Fibroblast of lung (primary cell): ENCODE results near the gene CC2D1A. TPM values are rescaled to one million over a fixed set of nuclear protein-coding genes. Genes with fewer than 3 reads are reported as not detected.

ENCODE experiments used
- DNase-seq, 2 donors: peaks; one replicate each; pipeline versions ENCODE4 v3.0.0 to v3.0.0-alpha.2; 2010; ENCODE audit warnings: low read depth in 2 of 2
- H2AFZ ChIP-seq: 2 replicates; pipeline ENCODE4 v1.5.1; 2012; ENCODE audit warnings: low read length, control low read depth, inconsistent platforms
- H3K27ac ChIP-seq: 2 replicates; pipeline ENCODE4 v1.5.1; 2011; ENCODE audit warnings: low read length, control low read depth; ENCODE audit not compliant: insufficient read depth
- H3K27me3 ChIP-seq: 2 replicates; pipeline ENCODE4 v1.5.1; 2011; ENCODE audit warnings: mild to moderate bottlenecking, low read length; ENCODE audit not compliant: control insufficient read depth, insufficient read depth
- H3K36me3 ChIP-seq: 2 replicates; pipeline ENCODE4 v1.5.1; 2011; ENCODE audit warnings: low read length; ENCODE audit not compliant: control insufficient read depth, insufficient read depth
- H3K4me1 ChIP-seq: 2 replicates; pipeline ENCODE4 v1.5.1; 2011; ENCODE audit warnings: low read length; ENCODE audit not compliant: control insufficient read depth, insufficient read depth; ENCODE audit errors: extremely low read depth
- H3K4me2 ChIP-seq: 2 replicates; pipeline ENCODE4 v1.5.1; 2011; ENCODE audit warnings: low read length, control low read depth; ENCODE audit not compliant: insufficient read depth; ENCODE audit errors: extremely low read depth
- H3K4me3 ChIP-seq, 4 experiments: fragments of 200-600 bp in 1 of 4; sonication (generic) in 1 of 4; replicated peaks in 1 of 4; 2 replicates each; pipeline ENCODE4 v1.5.1; 2011 to 2016; ENCODE audit warnings: low read length in 4 of 4, low read depth in 3 of 4, mild to moderate bottlenecking in 3 of 4, control low read depth in 2 of 4, inconsistent platforms in 1 of 4, mixed read lengths in 1 of 4; ENCODE audit not compliant: insufficient read depth in 1 of 4; ENCODE audit errors: control extremely low read depth in 1 of 4
- H3K79me2 ChIP-seq: 2 replicates; pipeline ENCODE4 v1.5.1; 2012; ENCODE audit warnings: mild to moderate bottlenecking, low read length, inconsistent platforms; ENCODE audit not compliant: control insufficient read depth, insufficient read depth
- H3K9ac ChIP-seq: 2 replicates; pipeline ENCODE4 v1.5.1; 2011; ENCODE audit warnings: mild to moderate bottlenecking, low read length, control low read depth; ENCODE audit not compliant: insufficient read depth
- H3K9me3 ChIP-seq: 2 replicates; pipeline ENCODE4 v1.5.1; 2012; ENCODE audit warnings: low read depth, low read length; ENCODE audit not compliant: control insufficient read depth, insufficient read depth
- H4K20me1 ChIP-seq: 2 replicates; pipeline ENCODE4 v1.5.1; 2011; ENCODE audit warnings: low read length; ENCODE audit not compliant: control insufficient read depth, insufficient read depth; ENCODE audit errors: extremely low read depth
- EZH2 ChIP-seq: IDR thresholded peaks from 2 replicates; pipeline ENCODE4 v1.5.1; 2012; ENCODE audit warnings: low read length, control low read depth, mild to moderate bottlenecking; ENCODE audit errors: missing control alignments
- polyA plus RNA-seq, 2 donors: library from polyadenylated mRNA; depleted of rRNA in 1 of 2; stranded (reverse) in 1 of 2; unstranded in 1 of 2; fragments of >200 nt; gene quantifications; 2 replicates each; pipeline ENCODE4 v1.2.1, GENCODE V29; 2011 to 2012; ENCODE audit warnings: missing spikeins in 1 of 2
- total RNA-seq: library from RNA; depleted of rRNA; stranded (reverse); fragments of >200 nt; gene quantifications from 2 replicates; pipeline ENCODE4 v1.2.1, GENCODE V29; 2014
- TF ChIP-seq, protein P1 (sequence below), 2 donors: IDR thresholded peaks in 1 of 2; conservative IDR thresholded peaks in 1 of 2; 1 replicate in 1 of 2; 2 replicates in 1 of 2; pipeline ENCODE4 v1.5.1; 2011 to 2012; ENCODE audit warnings: low read length in 2 of 2, control low read depth in 1 of 2, inconsistent platforms in 1 of 2, low read depth in 1 of 2, mild to moderate bottlenecking in 1 of 2

The CC2D1A gene
- total and polyA plus RNA-seq, 2 donors (not counting 1 experiment from before 2014, with no cell fraction given): 7.0 to 10.6 TPM

DNA sequence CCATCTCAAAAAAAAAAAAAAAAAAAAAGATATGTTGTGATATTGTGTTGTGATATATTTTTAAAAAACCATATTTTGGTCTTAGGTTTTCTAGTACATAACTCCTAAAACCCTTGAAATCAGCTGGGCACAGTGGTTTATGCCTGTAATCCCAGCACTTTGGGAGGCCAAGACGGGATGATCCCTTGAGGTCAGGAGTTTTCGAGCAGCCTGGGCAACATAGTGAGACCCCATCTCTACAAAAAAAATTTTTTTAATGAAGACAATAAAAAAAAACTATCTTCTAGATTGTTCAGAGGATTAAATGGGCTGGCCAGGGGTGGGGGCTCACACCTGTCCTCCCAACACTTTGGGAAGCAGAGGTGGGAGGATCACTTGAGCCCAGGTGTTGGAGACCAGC lies 45.0 kb downstream of the CC2D1A start:
- no peak overlapping the region for H3K4me3 ChIP-seq
- H3K4me1 ChIP-seq: peaks cover 6% of the 10 kb centered on the region
- H3K9ac ChIP-seq: no peak overlapping the region
- no peak overlapping the region for H3K4me2 ChIP-seq
- H3K27me3 ChIP-seq: no peaks in the 10 kb centered on the region
- TF ChIP-seq, protein P1, sequence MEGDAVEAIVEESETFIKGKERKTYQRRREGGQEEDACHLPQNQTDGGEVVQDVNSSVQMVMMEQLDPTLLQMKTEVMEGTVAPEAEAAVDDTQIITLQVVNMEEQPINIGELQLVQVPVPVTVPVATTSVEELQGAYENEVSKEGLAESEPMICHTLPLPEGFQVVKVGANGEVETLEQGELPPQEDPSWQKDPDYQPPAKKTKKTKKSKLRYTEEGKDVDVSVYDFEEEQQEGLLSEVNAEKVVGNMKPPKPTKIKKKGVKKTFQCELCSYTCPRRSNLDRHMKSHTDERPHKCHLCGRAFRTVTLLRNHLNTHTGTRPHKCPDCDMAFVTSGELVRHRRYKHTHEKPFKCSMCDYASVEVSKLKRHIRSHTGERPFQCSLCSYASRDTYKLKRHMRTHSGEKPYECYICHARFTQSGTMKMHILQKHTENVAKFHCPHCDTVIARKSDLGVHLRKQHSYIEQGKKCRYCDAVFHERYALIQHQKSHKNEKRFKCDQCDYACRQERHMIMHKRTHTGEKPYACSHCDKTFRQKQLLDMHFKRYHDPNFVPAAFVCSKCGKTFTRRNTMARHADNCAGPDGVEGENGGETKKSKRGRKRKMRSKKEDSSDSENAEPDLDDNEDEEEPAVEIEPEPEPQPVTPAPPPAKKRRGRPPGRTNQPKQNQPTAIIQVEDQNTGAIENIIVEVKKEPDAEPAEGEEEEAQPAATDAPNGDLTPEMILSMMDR (conservative IDR thresholded peaks at IDR 0.05 in 1 of 2, IDR thresholded peaks at IDR 0.05 in 1 of 2; ENCODE audit: low read depth in 1 of 2, low read length in 2 of 2): no peak
- TF ChIP-seq EZH2: no peak
- H3K36me3 ChIP-seq: peaks cover 6% of the 10 kb centered on the region
- H3K27ac ChIP-seq: no peak overlapping the region
- no peaks in the 10 kb centered on the region for H4K20me1 ChIP-seq
- no peak overlapping the region for H2AFZ ChIP-seq
- no peaks in the 10 kb centered on the region for H3K9me3 ChIP-seq
- H3K79me2 ChIP-seq: peaks cover 18% of the 10 kb centered on the region
- DNase-seq: no peak

GRCh38 chr19:13951799-13952153 lies 45.8 kb downstream of the CC2D1A start:
- Histone ChIP-seq H3K4me1 (peaks cover 6% of the 10 kb centered on the region), H3K9ac (no peak overlapping the region), H3K36me3 (peaks cover 12% of the 10 kb centered on the region), H3K27ac (no peak overlapping the region), H3K4me2 (peak overlapping the region; percentile 49), H3K27me3 (no peaks in the 10 kb centered on the region), H3K79me2 (peaks cover 18% of the 10 kb centered on the region), H2AFZ (peak overlapping the region; percentile 85), H4K20me1 (no peaks in the 10 kb centered on the region), H3K9me3 (no peaks in the 10 kb centered on the region), H3K4me3 (peak overlapping the region; percentile 44 to 66 (median 58))
- TF ChIP-seq, protein P1 (conservative IDR thresholded peaks at IDR 0.05 in 1 of 2, IDR thresholded peaks at IDR 0.05 in 1 of 2; ENCODE audit: low read depth in 1 of 2, low read length in 2 of 2): no peak
- TF ChIP-seq EZH2: no peak
- no peak for DNase-seq

DNA sequence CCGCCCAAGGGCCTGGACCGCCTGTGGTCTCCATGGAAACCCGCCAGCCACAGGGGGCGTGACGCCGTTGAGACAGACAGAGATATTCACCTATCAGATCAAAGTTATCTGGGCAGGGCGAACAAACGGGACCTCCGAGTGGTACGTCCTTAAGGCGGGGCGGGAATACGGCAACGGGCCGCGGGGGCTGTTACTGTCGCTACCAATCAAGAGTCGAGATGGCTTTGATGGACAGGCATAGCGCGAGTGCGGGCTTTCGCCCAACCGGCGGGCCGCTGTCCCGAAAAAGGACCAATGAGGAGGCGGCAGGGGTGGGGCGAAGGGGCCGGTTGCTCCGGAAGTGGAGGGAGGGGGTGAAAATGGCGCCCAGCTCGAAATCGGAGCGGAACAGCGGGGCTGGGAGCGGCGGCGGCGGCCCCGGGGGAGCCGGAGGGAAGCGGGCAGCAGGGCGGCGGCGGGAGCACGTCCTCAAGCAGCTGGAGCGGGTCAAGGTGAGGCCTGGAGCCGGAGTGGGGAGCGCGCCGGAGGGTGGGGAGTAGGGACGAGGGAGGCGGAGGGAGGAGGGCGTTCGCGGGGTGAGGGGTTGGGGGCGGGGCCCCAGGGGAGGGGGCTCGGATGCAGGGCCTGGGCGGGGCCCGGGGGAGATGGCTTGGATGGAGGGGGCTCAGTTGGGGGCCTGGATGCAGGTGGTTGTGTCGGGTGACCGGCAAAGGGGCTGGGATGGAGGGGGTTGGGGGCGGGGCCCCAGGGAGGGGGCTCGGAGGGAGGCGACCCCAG lies 46.3 kb downstream of the CC2D1A start, which contains the start of gene DCAF15:
TSS of gene DCAF15 (plus strand) at position 356 of the 777 bp plus-strand sequence. CDS start at position 360, 4 bp downstream.
- peaks cover 6% of the 10 kb centered on the region for H3K4me1 ChIP-seq

More for the DNA sequence above, 46.3 kb downstream of the CC2D1A start, which contains the start of gene DCAF15:
- DNase-seq: peak; percentile 99 to 100
- no peaks in the 10 kb centered on the region for H4K20me1 ChIP-seq
- H3K27ac ChIP-seq: peak within 1 kb of the TSS; percentile 78
- peak within 1 kb of the TSS; percentile 90 for H3K9ac ChIP-seq
- H3K79me2 ChIP-seq: peaks cover 18% of the 10 kb centered on the region
- no peaks in the 10 kb centered on the region for H3K27me3 ChIP-seq
- peak within 1 kb of the TSS; percentile 99 for H3K4me2 ChIP-seq
- peak within 1 kb of the TSS; percentile 78 to 89 (median 84) for H3K4me3 ChIP-seq
- no peaks in the 10 kb centered on the region for H3K9me3 ChIP-seq
- H2AFZ ChIP-seq: peak within 1 kb of the TSS; percentile 85
- TF ChIP-seq, protein P1 (conservative IDR thresholded peaks at IDR 0.05 in 1 of 2, IDR thresholded peaks at IDR 0.05 in 1 of 2; ENCODE audit: low read depth in 1 of 2, low read length in 2 of 2): no peak
- TF ChIP-seq EZH2: no peak
- H3K36me3 ChIP-seq: peaks cover 12% of the 10 kb centered on the region
